Measurements from ENCODE around the gene IFNG-AS1.

The IFNG-AS1 gene

GRCh38 chr12:67989184-67989920, at the start of gene IFNG-AS1:
Gene IFNG-AS1, plus strand, starts transcription at chr12:67989447.
- DNase-seq (ENCODE audit: low spot score), result peak; percentile 60

GRCh38 chr12:67939611-67940010, 49.6 kb upstream of the IFNG-AS1 start:
- DNase-seq (ENCODE audit: low spot score), result no peak

GRCh38 chr12:67940780-67941243, 48.4 kb upstream of the IFNG-AS1 start:
- no peak for DNase-seq (ENCODE audit: low spot score)

- DNase-seq (ENCODE audit: low spot score), result no peak
These were observed 46.5 kb upstream of the IFNG-AS1 start for GRCh38 chr12:67942724-67943123.

GRCh38 chr12:67943141-67943892, 45.9 kb upstream of the IFNG-AS1 start:
- DNase-seq (ENCODE audit: low spot score), result peak; percentile 50

- no peak for DNase-seq (ENCODE audit: low spot score)
These were observed 45.2 kb upstream of the IFNG-AS1 start for GRCh38 chr12:67944093-67944492.

- DNase-seq (ENCODE audit: low spot score), result no peak
These were observed 36.5 kb upstream of the IFNG-AS1 start for GRCh38 chr12:67952787-67953186.

- no peak for DNase-seq (ENCODE audit: low spot score)
These were observed 31.9 kb upstream of the IFNG-AS1 start for GRCh38 chr12:67957383-67957782.

- no peak for DNase-seq (ENCODE audit: low spot score)
These were observed 31.1 kb upstream of the IFNG-AS1 start for GRCh38 chr12:67958187-67958586.

- DNase-seq (ENCODE audit: low spot score), result no peak
These were observed 24.8 kb upstream of the IFNG-AS1 start for GRCh38 chr12:67964456-67964855.

GRCh38 chr12:67966560-67966959, 22.7 kb upstream of the IFNG-AS1 start:
- DNase-seq (ENCODE audit: low spot score), result no peak

GRCh38 chr12:67968321-67968720, 20.9 kb upstream of the IFNG-AS1 start:
- no peak for DNase-seq (ENCODE audit: low spot score)

GRCh38 chr12:67968725-67969124, 20.5 kb upstream of the IFNG-AS1 start:
- no peak for DNase-seq (ENCODE audit: low spot score)

- DNase-seq (ENCODE audit: low spot score), result no peak
These were observed 20.0 kb upstream of the IFNG-AS1 start for GRCh38 chr12:67969134-67969802.

GRCh38 chr12:67977668-67978067, 11.6 kb upstream of the IFNG-AS1 start:
- DNase-seq (ENCODE audit: low spot score), result no peak

- no peak for DNase-seq (ENCODE audit: low spot score)
These were observed 8.9 kb upstream of the IFNG-AS1 start for GRCh38 chr12:67980391-67980790.

- DNase-seq (ENCODE audit: low spot score), result no peak
These were observed 7.7 kb upstream of the IFNG-AS1 start for GRCh38 chr12:67981287-67982162.

GRCh38 chr12:67982164-67982563, 7.1 kb upstream of the IFNG-AS1 start:
- DNase-seq (ENCODE audit: low spot score), result no peak

GRCh38 chr12:67986632-67987031, 2.6 kb upstream of the IFNG-AS1 start:
- no peak for DNase-seq (ENCODE audit: low spot score)

- peak; percentile 45 for DNase-seq (ENCODE audit: low spot score)
These were observed 636 bp upstream of the IFNG-AS1 start for GRCh38 chr12:67988601-67989021.

GRCh38 chr12:67991158-67991557, 1.9 kb downstream of the IFNG-AS1 start:
- no peak for DNase-seq (ENCODE audit: low spot score)

GRCh38 chr12:67993143-67993542, 3.9 kb downstream of the IFNG-AS1 start:
- no peak for DNase-seq (ENCODE audit: low spot score)

All from germinal center (tissue), 1 donor.